SIG-M5 treated with dmso at 0.1 percent for 504 hours (cell line): Measurements from ENCODE around the gene CHST12.

Experiments used
- DNase-seq: peaks from one replicate; lab custom pipeline; 2025; ENCODE audit not compliant: unreplicated experiment; lab: John Stamatoyannopoulos, UW

The CHST12 gene

DNA sequence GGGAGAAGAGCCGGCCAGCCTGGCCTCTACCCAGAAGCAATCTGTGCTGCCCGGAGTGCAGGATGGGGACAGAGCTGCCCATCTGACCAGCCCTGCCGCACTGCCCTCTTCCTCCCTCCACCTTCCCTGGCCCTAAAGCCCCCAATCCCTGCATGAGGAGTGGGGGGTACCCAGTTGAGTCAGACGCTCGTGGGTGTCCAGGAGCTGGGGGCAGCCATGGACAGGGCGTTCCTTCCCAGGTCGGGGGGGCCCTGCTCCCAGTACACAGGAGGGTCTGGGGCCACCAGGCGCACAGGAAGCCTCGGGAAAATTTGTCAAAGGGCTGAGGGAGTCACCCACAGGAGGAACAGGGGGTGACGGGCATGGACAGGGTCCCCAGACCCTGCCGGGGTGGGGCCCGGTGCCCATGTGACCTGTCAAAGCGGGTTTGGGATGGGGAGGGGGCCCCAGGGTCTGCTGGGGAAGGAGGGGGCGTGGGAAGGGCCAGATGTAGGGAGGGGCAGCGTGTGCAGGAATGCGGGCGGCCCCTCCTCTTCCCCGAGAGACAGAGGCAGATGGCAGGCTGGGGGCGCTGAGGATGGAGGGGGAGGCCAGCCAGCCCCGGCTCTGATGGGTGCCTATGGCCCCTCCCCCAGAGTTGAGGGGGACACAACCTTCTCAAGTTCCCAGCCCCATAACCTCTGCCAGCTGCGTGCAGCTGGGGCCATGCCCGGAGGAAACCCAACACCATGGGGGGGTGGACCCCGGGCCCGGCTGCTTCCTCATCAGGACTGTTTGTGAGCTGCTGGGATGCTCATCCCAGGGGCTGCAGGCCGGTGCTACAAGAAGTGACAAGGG is 94.3 kb downstream of the CHST12 start:
- DNase-seq: no peak
